Omental fat pad (tissue), 4 donors: ENCODE results near the gene SYNJ2. TPM values are rescaled to one million over a fixed set of nuclear protein-coding genes. Genes with fewer than 3 reads are reported as not detected.

Experiments used
- ATAC-seq: fragments of 150-250 bp; one replicate; pipeline ENCODE4 v1.9.1; 2016; ENCODE audit warnings: mild to moderate bottlenecking, moderate library complexity; ENCODE audit not compliant: low FRiP score
- DNase-seq: peaks from one replicate; pipeline ENCODE4 v3.0.0-alpha.2; 2019; ENCODE audit warnings: low spot score
- total RNA-seq, 4 donors: library from RNA; depleted of rRNA; stranded (reverse); fragments of >200 nt; gene quantifications; one replicate each; pipeline ENCODE4 v1.1.0, GENCODE V29; 2016
- TF ChIP-seq, protein P1 (sequence below), 3 donors: fragments of 450-650 bp; IDR thresholded peaks; one replicate each; pipeline ENCODE4 v1.5.1; 2016 to 2017; ENCODE audit warnings: antibody characterized with exemption in 3 of 3, mild to moderate bottlenecking in 3 of 3, moderate library complexity in 2 of 3

Gene SYNJ2
- total RNA-seq, 4 donors from 2014 or later: 2.3 to 27.6 (median 6.4) TPM

DNA sequence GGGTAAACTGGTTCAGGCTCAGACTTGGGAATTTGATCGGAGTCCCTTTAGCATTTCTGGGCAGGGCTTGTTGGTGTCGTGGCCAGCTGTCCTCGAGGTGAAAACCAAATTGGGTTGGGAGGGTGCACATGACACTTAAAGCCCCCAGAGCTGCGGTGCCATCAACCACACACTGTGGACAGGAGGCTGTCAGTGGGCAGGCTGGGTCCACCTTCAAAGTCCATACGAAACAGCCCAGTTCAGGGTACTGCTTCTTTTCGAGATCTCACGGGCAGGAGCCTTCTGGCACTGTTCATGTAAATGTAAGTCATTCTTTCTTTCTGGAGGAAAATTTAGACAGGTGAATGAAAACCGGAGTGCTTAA is 7.0 kb downstream of the SYNJ2 start:
- TF ChIP-seq, protein P1, sequence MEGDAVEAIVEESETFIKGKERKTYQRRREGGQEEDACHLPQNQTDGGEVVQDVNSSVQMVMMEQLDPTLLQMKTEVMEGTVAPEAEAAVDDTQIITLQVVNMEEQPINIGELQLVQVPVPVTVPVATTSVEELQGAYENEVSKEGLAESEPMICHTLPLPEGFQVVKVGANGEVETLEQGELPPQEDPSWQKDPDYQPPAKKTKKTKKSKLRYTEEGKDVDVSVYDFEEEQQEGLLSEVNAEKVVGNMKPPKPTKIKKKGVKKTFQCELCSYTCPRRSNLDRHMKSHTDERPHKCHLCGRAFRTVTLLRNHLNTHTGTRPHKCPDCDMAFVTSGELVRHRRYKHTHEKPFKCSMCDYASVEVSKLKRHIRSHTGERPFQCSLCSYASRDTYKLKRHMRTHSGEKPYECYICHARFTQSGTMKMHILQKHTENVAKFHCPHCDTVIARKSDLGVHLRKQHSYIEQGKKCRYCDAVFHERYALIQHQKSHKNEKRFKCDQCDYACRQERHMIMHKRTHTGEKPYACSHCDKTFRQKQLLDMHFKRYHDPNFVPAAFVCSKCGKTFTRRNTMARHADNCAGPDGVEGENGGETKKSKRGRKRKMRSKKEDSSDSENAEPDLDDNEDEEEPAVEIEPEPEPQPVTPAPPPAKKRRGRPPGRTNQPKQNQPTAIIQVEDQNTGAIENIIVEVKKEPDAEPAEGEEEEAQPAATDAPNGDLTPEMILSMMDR (IDR thresholded peaks at IDR 0.05): no peak
- DNase-seq: no peak
- ATAC-seq: no peak

DNA sequence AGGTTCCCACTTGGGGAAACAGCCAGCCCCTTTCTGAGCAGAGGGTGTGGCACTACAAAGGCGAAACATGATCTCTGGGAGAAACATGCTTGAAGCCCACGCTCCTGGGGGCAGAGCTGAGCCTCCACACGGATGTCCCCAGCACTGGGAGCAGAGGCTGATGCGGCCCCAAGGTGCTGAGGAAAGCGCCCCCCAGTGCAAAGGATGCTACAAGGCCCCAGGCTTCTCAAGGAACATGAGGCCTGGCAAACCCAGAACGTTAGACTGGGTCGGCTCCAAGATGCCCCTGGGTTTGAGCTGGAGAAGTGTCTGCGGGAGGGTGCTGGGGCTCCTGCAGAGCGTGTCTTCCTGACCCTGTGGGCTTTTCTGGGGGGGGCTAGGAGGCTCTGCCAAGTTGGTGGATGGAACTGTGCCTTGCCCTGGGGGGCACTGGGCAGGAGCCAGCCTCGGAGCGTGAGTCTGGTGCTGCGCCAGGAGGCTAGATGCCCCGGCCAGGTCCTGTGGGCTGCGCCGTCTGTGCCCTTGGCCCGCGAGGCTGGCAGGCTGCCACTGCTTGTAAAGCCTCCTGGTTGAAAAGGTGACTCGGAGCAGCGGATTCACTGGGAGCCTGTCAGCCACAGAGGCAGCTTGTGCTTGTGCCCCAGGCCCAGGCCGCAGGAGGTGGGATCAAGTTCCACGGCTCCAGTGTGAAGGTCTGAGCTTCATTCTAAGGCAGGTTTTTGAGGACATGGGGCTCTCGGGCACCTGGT is 8.1 kb downstream of the SYNJ2 start:
- ATAC-seq (peak; percentile 72), DNase-seq (no peak)
- TF ChIP-seq, protein P1 (IDR thresholded peaks at IDR 0.05): no peak

DNA sequence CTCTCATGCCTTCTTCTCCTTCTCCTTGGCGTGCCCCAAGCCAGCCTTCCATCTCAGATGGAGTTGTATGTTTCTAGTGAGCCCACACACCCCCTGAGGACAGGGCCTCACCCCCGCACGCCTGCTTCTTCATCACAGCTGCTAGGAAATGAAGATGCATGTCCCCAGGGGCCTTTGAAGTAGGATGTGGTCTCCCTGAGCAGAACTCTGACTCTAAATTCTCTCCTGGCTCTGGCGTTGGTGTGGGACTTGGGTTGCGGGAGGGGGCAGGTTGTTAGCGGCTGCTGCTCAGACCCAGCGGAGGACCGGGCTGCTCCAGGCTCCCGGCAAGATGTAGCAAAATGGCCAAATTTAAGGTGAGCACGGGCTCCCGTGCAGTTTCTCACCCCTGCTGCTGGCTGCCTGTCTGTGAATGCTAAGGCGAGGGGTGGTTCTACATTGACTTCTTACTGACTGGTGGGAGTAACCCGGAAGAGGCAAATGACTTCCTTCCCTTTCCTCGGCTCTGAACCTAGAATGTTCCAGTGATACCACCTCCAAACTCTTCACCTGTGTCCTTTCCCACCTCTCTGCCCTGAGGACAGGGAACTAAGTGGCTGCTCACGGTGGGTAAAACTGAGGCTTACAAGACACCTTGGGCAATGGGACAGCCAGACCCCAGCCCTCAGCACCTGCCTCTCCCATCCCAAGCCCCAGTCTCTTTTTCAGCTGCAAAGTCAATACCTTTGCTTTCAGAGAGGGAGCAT is 8.8 kb downstream of the SYNJ2 start:
- TF ChIP-seq, protein P1 (IDR thresholded peaks at IDR 0.05): no peak
- ATAC-seq (no peak), DNase-seq (no peak)

DNA sequence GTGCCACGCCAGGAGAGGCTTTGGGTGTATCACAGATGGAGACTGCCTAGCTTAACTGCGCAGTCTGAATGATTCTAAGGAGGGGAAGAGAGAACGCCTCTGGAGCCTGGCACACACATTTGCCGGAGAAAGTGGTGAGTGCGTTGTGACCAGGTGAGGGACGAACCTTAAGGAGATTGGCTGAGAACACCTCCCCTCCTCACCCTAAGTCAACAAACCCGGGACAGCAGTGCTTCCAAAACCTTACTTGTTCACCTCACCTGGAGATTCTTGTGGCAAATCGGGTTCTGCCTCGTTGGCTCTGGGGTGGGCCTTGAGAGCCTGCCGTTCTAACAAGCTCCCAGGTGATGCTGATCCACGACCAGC is 9.4 kb downstream of the SYNJ2 start:
- DNase-seq: no peak
- ATAC-seq: no peak
- TF ChIP-seq, protein P1 (IDR thresholded peaks at IDR 0.05): no peak

DNA sequence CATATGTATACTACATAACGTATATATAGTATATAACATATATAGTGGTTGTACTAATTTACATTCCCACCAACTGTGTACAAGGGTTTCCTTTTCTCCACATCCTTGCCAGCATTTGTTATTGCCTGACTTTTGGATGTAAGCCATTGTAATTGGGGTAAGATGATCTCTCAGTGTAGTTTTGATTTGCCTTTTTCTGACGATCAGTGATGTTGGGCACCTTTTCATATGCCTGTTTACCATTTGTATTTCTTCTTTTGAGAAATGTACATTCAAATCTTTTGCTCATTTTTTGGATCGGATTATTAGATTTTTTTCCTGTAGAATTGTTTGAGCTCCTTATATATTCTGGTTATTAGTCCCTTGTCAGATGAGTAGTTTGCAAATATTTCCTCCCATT is 11.4 kb downstream of the SYNJ2 start:
- DNase-seq (no peak), ATAC-seq (no peak)
- TF ChIP-seq, protein P1 (IDR thresholded peaks at IDR 0.05): no peak

DNA sequence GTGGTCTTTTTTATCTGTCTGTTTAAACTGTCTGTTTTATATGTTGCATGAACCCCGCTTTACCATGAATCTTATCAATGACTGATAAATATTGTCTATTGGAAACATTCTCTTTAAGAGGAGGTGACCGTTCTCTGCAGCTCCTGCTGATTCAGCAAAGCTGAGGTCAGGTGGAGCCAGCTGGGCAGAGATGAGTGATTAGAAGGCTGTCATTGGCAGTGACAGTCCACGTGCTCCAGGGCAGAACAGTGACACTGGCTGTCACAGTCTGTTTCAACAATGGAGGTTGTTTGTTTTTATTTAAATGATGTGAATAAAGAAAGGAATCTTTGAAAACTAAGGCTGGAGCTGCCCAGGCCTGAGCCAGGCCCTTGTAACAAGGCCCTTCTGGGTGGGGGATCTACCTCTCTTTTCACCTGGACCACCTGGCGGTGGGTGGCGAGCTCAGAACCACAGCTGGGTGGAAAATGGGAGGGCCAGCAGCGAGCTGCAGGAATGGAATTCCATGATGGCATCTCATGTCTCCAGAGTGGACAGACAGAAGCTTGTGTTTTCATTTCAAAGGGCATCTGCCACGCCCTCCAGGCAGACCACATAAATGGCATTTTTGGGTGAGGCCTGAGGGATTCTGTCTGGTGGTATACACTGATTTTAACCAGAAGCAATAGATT is 12.6 kb downstream of the SYNJ2 start:
- ATAC-seq (no peak), DNase-seq (no peak)
- TF ChIP-seq, protein P1 (IDR thresholded peaks at IDR 0.05): no peak
